HG02970 (cell line): ENCODE measurements around the gene CFAP45.

Experiments
- ATAC-seq: cut with Tn5 transposase; IDR thresholded peaks from one replicate; pipeline ENCODE4 v1.9.1; 2021; ENCODE audit warnings: mild to moderate bottlenecking, moderate library complexity, moderate number of reproducible peaks; ENCODE audit not compliant: unreplicated experiment, low FRiP score

The CFAP45 gene

DNA sequence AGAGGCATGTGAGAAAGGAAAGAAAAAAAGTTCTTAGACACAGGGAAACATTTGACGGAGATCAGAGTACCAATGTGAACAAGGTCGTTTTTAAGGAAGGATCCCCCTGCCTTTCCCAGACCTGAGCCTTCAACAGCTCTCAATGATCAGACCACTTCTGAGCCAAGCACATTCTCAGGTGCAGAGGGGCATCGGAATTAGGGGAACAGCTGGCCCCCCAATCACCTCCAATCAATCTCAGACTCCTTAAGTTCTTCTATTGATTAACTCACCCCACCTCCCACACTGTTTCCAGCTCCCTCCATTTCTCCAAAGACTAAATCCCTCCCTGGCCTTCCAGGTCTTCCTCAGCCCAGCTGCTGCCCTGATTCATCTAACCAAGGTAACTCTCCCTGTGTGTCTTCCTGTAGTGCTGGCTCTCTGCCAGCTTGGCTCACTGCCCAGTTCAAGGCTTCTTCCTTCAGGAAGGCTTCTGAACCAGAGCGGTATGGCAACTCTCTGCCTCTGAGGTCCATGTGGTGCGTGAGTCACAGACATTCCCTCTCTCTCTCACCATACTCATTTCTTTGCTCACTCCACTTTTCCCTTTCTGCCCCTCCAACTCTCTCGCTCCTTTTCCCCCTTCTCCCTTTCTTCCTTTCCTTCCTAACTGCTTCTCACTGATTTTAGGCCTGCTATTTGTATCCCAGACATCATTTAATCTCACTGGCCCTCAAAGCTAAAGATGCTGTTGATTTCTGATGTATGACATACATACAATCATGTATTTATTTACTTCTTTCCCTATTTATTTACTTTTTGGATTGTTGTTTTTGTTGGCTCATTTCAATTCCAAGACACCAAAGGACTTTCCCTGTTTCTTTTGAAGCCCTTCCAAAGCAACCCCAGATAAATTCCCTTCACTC, 18.1 kb downstream of the CFAP45 start:
- no peak for ATAC-seq

GRCh38 chr1:159880430-159880829, 19.5 kb downstream of the CFAP45 start:
- no peak for ATAC-seq

- no peak for ATAC-seq
These were observed 20.0 kb downstream of the CFAP45 start for GRCh38 chr1:159879977-159880376.

DNA sequence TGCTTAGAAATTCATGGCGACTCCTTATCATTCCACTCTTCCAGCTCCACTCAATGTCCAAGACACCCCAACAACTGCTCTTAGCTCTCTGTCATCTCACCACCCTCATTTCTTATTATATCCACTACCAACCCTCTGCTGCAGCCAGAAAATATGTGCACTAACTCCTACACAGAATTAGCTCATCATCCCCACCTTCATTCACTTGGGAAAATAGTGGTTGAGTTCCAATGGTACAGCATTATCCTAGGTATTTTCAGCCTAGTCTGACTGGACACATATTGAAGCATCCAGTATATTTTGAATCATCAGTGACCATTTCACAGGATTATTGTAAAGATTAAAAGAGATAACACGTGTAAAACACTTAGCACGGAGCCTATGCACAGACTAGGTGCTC, 20.8 kb downstream of the CFAP45 start:
- no peak for ATAC-seq

- no peak for ATAC-seq
These were observed 22.1 kb downstream of the CFAP45 start for GRCh38 chr1:159877695-159878444.

DNA sequence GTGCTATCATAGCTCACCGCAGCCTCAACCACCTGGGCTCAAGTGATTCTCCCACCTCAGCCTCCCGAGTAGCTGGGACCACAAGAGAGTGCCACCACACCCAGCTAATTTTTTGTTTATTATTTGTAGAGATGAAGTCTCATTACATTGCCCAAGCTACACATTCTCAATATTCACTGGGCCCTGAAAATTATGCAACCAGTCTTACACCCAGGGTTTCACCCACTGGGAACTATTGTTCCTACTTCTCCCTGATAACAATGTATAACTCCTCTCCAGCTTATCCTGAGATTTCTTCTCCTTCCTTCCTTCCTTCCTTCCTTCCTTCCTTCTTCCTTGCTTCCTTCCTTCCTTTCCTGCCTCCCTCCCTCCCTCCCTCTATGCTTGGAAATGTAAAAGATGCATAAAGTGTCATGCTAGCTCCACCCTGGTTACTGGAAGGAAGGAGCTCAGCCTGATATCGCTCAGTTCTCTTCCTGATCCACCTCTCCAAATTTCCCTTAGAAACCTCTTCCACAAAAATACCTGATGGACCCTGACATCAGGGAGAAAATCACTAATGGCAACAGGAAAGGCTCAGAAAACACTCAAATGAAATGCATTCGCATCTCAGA, 26.3 kb downstream of the CFAP45 start:
- no peak for ATAC-seq

DNA sequence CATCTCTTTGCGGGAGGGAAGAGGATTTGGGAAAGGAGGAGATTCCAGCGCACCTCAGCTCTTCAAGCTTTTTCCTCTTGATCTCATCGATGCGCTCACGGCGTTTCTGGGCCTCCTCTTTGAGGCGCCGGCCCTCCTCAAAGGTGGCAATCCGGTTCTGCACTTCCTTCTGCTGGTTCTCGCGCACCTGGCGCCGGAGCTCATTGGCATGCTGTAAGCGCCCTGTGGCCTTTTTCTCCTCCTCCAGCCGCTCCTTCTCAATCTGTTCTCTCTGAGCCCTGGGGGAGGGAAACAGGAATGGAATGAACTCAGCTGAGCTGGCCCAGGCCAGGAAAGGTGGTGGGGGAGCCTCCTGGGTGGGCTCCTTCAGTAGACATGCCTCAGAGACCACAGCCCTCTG, 27.1 kb downstream of the CFAP45 start:
- no peak for ATAC-seq

GRCh38 chr1:159870704-159871103, 29.3 kb downstream of the CFAP45 start:
- no peak for ATAC-seq

DNA sequence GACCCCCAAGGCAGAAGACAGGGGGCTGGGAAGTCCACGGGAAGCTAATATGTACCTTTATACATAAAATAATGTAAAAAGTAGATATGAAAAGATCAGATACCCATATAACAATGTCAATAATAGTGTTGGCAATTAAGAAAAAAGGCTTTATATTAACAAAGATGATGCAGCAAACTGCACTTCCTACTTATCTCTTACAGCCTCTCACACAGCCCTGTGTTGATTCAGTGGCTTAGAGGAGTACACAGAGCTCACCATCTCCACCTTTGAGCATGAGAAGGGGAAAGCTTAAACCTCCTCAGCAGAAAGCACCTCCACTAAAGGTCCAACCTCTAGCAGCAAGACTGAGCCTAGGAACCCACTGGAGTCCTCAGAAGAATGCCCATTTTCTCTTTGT, 30.4 kb downstream of the CFAP45 start:
- no peak for ATAC-seq

- ATAC-seq = no peak
These were observed 30.8 kb downstream of the CFAP45 start for GRCh38 chr1:159869173-159869572.

DNA sequence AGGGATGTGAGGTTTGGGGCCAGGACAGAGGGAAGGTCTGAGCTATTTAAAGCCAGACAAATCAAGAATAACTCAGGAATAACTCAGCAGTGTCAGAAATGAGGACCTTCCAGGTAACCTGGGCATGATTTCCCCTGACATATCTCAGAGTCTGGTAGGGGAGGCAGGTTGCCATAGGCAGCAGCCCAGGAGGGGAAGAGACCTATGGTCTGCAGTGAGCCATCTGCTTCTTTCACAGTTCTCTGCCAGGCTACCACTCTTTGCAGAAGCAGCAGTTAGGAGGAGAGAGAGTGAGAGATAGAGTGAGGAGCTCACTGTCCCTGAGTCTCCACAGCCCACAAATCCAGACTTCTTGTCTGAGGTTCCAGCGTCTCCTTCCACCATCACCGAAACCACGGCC, 31.2 kb downstream of the CFAP45 start:
- no peak for ATAC-seq

DNA sequence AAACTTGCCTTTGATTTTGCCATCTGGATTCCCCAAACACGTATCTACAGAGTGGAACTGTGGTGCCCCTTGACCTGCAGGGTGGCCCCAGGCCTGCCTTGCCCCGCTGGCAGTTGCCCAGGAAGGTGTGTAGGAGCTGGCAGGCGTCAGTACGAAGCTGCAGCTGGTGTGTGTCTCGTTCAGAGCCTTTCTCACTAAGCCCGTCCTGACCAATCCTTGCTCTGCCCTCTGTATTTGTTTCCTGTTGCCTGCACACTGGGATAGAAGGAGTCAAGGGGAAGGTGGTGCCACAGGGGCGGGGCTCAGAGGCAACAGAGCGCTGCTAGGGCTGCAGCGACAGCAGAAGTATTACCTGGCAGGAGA, 32.3 kb downstream of the CFAP45 start:
- ATAC-seq = no peak

- ATAC-seq = no peak
These were observed 32.9 kb downstream of the CFAP45 start for GRCh38 chr1:159866905-159867663.

- no peak for ATAC-seq
These were observed 33.9 kb downstream of the CFAP45 start for GRCh38 chr1:159866066-159866465.

- no peak for ATAC-seq
These were observed 35.7 kb downstream of the CFAP45 start for GRCh38 chr1:159864262-159864661.

GRCh38 chr1:159862557-159862956, 37.4 kb downstream of the CFAP45 start, which contains the start of gene VSIG8:
Gene VSIG8 (minus strand): TSS chr1:159862657. CDS start chr1:159862521, 136 bp downstream.
- no peak for ATAC-seq

- no peak for ATAC-seq
These were observed 37.9 kb downstream of the CFAP45 start for GRCh38 chr1:159862031-159862430.

DNA sequence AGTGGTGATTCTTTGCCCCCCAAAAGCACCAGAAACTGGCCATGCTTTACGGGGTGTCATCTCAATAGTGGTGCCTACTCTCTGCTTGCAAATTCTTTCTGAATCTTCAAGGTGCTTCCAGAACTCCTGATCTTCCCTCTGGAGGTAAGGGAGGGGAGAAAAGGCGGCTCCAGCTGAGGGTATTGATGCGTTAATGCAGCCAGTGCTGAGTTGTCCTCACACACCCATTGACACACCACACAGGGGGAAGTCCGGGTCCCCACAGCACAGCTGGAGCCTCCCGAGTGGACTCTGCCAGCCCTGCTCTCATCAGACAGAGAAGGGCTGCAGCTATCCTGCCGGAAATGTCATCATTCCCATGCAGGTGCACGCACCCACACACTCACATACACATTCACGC, 38.7 kb downstream of the CFAP45 start:
- no peak for ATAC-seq

DNA sequence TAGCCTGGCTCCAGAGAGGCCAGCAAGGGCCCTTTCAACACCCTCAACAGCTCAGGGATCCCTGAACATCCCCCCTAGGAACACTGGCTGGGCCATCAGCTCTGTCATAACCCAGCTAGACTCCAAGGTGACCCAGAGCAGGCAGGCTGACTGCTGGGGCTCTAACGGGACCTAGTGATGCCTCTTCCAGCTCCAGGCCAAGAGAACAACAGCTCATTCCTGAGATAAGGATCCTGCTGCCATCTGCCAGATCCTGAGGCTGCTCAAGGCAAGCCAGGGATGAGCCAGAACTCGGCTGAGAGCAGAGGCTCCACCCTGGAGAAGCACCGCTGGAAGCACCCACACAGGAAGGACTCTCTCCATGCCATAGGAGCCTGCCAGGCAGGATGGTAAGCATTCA, 39.5 kb downstream of the CFAP45 start:
- no peak for ATAC-seq

DNA sequence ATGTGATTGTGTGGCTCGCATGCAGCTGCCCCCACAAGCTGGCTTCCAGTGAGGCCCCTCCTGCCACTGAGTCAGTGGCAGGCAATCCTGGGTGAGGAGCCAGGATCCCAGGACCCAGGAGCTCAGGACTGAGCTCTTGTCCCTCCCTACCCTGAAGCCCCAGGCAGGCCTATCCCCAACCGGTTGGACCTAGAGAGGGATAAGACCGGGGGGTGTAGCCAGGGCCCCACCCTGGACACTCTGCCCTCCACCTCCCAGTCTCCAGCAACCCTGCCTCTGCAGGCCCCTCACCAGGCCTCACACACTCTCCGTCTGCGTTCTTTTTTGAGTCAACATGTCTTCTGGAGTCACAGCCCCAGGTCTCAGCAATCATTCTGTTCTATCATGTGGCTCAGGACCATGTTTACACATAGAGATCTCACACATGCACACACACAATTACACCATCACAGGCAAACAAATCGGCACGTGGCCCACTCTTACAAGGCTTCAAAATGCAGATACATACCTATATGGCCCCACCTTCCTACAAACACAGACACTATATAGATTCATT, 40.1 kb downstream of the CFAP45 start:
- ATAC-seq = no peak
